Upper lobe of left lung (tissue), 6 donors: ENCODE measurements around the gene MNAT1. TPM values are rescaled to one million over a fixed set of nuclear protein-coding genes. Genes with fewer than 3 reads are reported as not detected.

ENCODE experiments used
- ATAC-seq, 2 donors: fragments of 200-7000 bp; cut with Tn5 transposase; one replicate each; pipeline ENCODE4 v1.9.1; 2022; ENCODE audit warnings: mild to moderate bottlenecking in 2 of 2, moderate library complexity in 2 of 2; ENCODE audit not compliant: low FRiP score in 2 of 2
- DNase-seq, 2 donors: peaks; one replicate each; pipeline ENCODE4 v3.0.0-alpha.2; 2019 to 2020
- H3K27ac ChIP-seq, 4 donors: fragments of 200-600 bp; sonication (generic); one replicate each; pipeline ENCODE4 v1.5.1; 2016 to 2019
- H3K27me3 ChIP-seq, 4 donors: fragments of 200-600 bp; sonication (generic); one replicate each; pipeline ENCODE4 v1.5.1; 2017 to 2019
- H3K36me3 ChIP-seq, 4 donors: fragments of 200-600 bp; sonication (generic); one replicate each; pipeline ENCODE4 v1.5.1; 2016 to 2019
- H3K4me1 ChIP-seq, 4 donors: fragments of 200-600 bp; sonication (generic); one replicate each; pipeline ENCODE4 v1.5.1; 2018 to 2019
- H3K4me3 ChIP-seq, 4 donors: fragments of 200-600 bp; sonication (generic); one replicate each; pipeline ENCODE4 v1.5.1; 2017 to 2019; ENCODE audit warnings: mild to moderate bottlenecking in 2 of 4, moderate library complexity in 1 of 4
- H3K9me3 ChIP-seq, 4 donors: fragments of 200-600 bp; sonication (generic); one replicate each; pipeline ENCODE4 v1.5.1; 2018 to 2019
- CTCF ChIP-seq, 6 experiments: fragments of 450-650 bp in 4 of 6; fragments of 200-600 bp in 2 of 6; sonication (generic) in 2 of 6; IDR thresholded peaks; one replicate each; pipeline ENCODE4 v1.5.1; 2016 to 2019; ENCODE audit warnings: antibody characterized with exemption in 6 of 6
- EP300 ChIP-seq, 4 donors: sonication (generic); formaldehyde crosslinking; IDR thresholded peaks; one replicate each; pipeline ENCODE4 v1.5.1; 2017; ENCODE audit warnings: antibody characterized with exemption in 4 of 4, control low read depth in 2 of 4
- POLR2A ChIP-seq, 4 donors: fragments of 450-650 bp; IDR thresholded peaks; one replicate each; pipeline ENCODE4 v1.5.1; 2016 to 2017; ENCODE audit warnings: antibody characterized with exemption in 4 of 4, mild to moderate bottlenecking in 2 of 4
- POLR2AphosphoS5 ChIP-seq, 2 donors: sonication (generic); formaldehyde crosslinking; IDR thresholded peaks; one replicate each; pipeline ENCODE4 v1.5.1; 2017; ENCODE audit warnings: antibody characterized with exemption in 2 of 2
- WGBS, 2 donors: methylation state at CpG; one replicate each; pipeline ENCODE4 v1.1.5; 2017 to 2018; 5-methylcytosine and 5-hydroxymethylcytosine counted together
- total RNA-seq, 6 donors: library from RNA; depleted of rRNA in 4 of 6; stranded (reverse); fragments of >200 nt in 4 of 6; gene quantifications; one replicate each; pipeline versions ENCODE4 v1.1.0 to v1.2.1, GENCODE V29; 2016 to 2021
- donor health status: DM: no; HTN: no; CAD: no; lungs with moderate emphysema.
- donor health status: DM: no; HTN: yes; CAD: no; lungs with severe emphysema.

The MNAT1 gene
- total RNA-seq, 6 donors from 2014 or later, result 15.3 to 66.0 (median 19.9) TPM

- no peak for TF ChIP-seq POLR2A (IDR thresholded peaks at IDR 0.05)
- no peak for TF ChIP-seq EP300 (IDR thresholded peaks at IDR 0.05)
- no peak for TF ChIP-seq POLR2AphosphoS5 (IDR thresholded peaks at IDR 0.05)
Observed at GRCh38 chr14:60926002-60926401, 191.4 kb downstream of the MNAT1 start.

DNA sequence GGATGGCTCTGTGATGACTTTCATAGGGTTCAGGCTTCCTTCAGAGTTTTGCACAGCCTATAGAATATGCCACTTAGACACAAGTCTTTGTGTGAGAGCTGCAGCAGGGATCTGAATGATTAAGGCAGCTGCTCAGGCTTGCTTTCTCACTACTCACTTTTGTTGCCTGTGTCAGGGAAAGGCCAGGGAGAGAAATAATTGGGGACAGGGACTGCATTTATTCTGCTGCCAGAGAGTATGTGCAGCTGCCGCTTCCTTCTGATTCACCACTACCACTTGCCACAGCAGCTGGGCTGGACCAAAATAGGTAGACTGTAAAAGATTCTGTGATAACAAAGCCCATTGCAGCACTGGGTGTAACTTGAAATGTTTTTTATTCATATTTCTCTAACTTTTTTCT lies 196.7 kb downstream of the MNAT1 start:
- no peak for ATAC-seq
- Histone ChIP-seq H3K4me1 (no peaks in the 10 kb centered on the region), H3K27me3 (no peaks in the 10 kb centered on the region), H3K4me3 (no peak overlapping the region), H3K9me3 (no peaks in the 10 kb centered on the region), H3K36me3 (no peaks in the 10 kb centered on the region), H3K27ac (no peak overlapping the region)
- TF ChIP-seq POLR2A (IDR thresholded peaks at IDR 0.05) (no peak), POLR2AphosphoS5 (IDR thresholded peaks at IDR 0.05) (no peak), EP300 (IDR thresholded peaks at IDR 0.05) (no peak), CTCF (IDR thresholded peaks at IDR 0.05) (no peak)
- 100% methylated on average over 1 of the region's 1 CpG for WGBS, 2 donors
- no peak for DNase-seq

More at GRCh38 chr14:60926002-60926401, 191.4 kb downstream of the MNAT1 start:
- no peaks in the 10 kb centered on the region for H3K4me1 ChIP-seq
- WGBS, 2 donors, result 87 to 93% methylated on average over 3 of the region's 3 CpGs
- no peak for DNase-seq
- no peak overlapping the region for H3K27ac ChIP-seq
- H3K4me3 ChIP-seq, result no peak overlapping the region
- no peaks in the 10 kb centered on the region for H3K9me3 ChIP-seq
- no peak for ATAC-seq
- no peaks in the 10 kb centered on the region for H3K27me3 ChIP-seq
- no peaks in the 10 kb centered on the region for H3K36me3 ChIP-seq

DNA sequence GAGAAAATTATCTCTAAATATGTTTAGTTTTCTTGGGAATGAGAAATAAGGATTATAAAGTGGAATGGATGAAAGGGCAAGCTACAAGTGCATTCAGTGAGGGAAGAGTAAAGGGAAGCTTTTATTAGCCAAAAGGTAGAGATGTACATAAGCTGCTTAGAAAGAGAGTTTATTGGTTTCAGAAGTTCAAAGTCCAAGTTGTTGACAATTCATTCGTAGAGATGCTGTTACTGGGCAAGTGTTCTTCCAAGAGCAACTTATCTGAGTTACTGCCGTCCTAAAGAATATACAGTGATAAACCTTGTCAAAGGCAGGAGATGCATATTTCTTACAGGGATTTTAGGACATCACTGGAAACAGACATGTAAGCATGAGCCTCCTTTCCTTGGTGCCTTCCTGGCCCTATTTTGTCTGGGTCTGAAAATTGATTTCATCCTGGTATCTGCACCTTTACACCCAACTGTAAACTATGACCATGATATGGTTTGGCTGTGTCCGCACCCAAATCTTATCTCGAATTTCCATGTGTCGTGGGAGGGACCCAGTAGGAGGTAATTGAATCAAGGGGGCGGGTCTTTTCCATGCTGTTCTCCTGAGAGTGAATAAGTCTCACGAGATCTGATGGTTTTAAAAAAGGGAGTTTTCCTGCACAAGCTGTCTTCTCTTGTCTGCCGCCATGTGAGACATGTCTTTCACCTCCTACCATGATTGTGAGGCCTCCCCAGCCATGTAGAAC lies 199.5 kb downstream of the MNAT1 start:
- DNase-seq (no peak), ATAC-seq (no peak)
- H3K36me3 ChIP-seq, result no peaks in the 10 kb centered on the region
- H3K4me3 ChIP-seq, result no peak overlapping the region
- no peak overlapping the region for H3K27ac ChIP-seq
- TF ChIP-seq CTCF (IDR thresholded peaks at IDR 0.05), result no peak
- no peak for TF ChIP-seq POLR2A (IDR thresholded peaks at IDR 0.05)
- TF ChIP-seq POLR2AphosphoS5 (IDR thresholded peaks at IDR 0.05), result no peak
- no peak for TF ChIP-seq EP300 (IDR thresholded peaks at IDR 0.05)
- no peaks in the 10 kb centered on the region for H3K9me3 ChIP-seq
- 93% methylated on average over 8 of the region's 8 CpGs for WGBS, 2 donors
- no peaks in the 10 kb centered on the region for H3K27me3 ChIP-seq
- H3K4me1 ChIP-seq, result no peaks in the 10 kb centered on the region

DNA sequence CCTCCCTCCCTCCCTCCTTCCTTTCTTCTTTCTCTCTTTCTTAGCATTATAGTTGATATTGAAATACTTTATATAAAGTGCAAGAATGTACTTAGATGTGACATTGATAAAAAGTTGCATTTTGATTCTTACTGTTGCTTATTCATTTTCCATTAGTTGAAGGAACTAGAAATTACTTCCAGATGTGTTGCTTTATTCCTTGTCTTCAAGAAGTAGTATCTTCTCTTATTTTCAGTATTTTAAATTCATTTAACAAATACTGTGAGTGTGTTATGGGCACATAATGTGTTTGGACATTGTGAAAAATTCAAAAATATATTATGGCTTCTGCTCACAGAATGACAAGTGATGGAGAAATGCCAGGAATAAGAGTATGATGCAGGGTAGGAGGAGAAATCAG lies 200.8 kb downstream of the MNAT1 start:
- no peak overlapping the region for H3K27ac ChIP-seq
- H3K36me3 ChIP-seq, result no peaks in the 10 kb centered on the region
- no peak for DNase-seq
- H3K4me3 ChIP-seq, result no peak overlapping the region
- no peaks in the 10 kb centered on the region for H3K4me1 ChIP-seq
- TF ChIP-seq EP300 (IDR thresholded peaks at IDR 0.05) (no peak), POLR2AphosphoS5 (IDR thresholded peaks at IDR 0.05) (no peak), POLR2A (IDR thresholded peaks at IDR 0.05) (no peak), CTCF (IDR thresholded peaks at IDR 0.05) (no peak)
- ATAC-seq, result no peak
- H3K27me3 ChIP-seq, result no peaks in the 10 kb centered on the region
- no peaks in the 10 kb centered on the region for H3K9me3 ChIP-seq

- TF ChIP-seq POLR2A (IDR thresholded peaks at IDR 0.05) (no peak), CTCF (IDR thresholded peaks at IDR 0.05) (no peak), POLR2AphosphoS5 (IDR thresholded peaks at IDR 0.05) (no peak), EP300 (IDR thresholded peaks at IDR 0.05) (no peak)
- H3K36me3 ChIP-seq, result no peaks in the 10 kb centered on the region
- H3K4me3 ChIP-seq, result no peak overlapping the region
- H3K27me3 ChIP-seq, result no peaks in the 10 kb centered on the region
- H3K4me1 ChIP-seq, result no peaks in the 10 kb centered on the region
- no peak for DNase-seq
- no peak for ATAC-seq
- 94 to 100% methylated on average over 1 of the region's 1 CpG for WGBS, 2 donors
- H3K9me3 ChIP-seq, result no peaks in the 10 kb centered on the region
- no peak overlapping the region for H3K27ac ChIP-seq
Observed at GRCh38 chr14:60943637-60944032, 209.1 kb downstream of the MNAT1 start.
